Effector memory CD4-positive, alpha-beta T cell (primary cell): ENCODE measurements around the gene HMOX2.

Source experiments
- DNase-seq, 3 donors: peaks; one replicate each; pipeline ENCODE4 v3.0.0-alpha.2; 2020
- H3K27ac ChIP-seq: 2 replicates; pipeline ENCODE4 v1.7.0; 2013; ENCODE audit warnings: mild to moderate bottlenecking, low read length, moderate library complexity; ENCODE audit not compliant: insufficient read depth, poor library complexity, severe bottlenecking
- H3K27me3 ChIP-seq: replicated peaks from 2 replicates; pipeline ENCODE4 v1.7.0; 2013; ENCODE audit warnings: mild to moderate bottlenecking, low read length; ENCODE audit not compliant: insufficient read depth, control insufficient read depth, poor library complexity, severe bottlenecking
- H3K36me3 ChIP-seq: 2 replicates; pipeline ENCODE4 v1.7.0; 2013; ENCODE audit warnings: mild to moderate bottlenecking, low read length, moderate library complexity; ENCODE audit not compliant: control insufficient read depth, insufficient read depth
- H3K4me1 ChIP-seq: 2 replicates; pipeline ENCODE4 v1.7.0; 2013; ENCODE audit warnings: low read length, mild to moderate bottlenecking; ENCODE audit not compliant: control insufficient read depth, insufficient read depth, poor library complexity, severe bottlenecking
- H3K4me3 ChIP-seq: 2 replicates; pipeline ENCODE4 v1.7.0; 2013; ENCODE audit warnings: low read length, low read depth, mild to moderate bottlenecking; ENCODE audit not compliant: insufficient read depth, poor library complexity, severe bottlenecking
- H3K9me3 ChIP-seq: 2 replicates; pipeline ENCODE4 v1.7.0; 2013; ENCODE audit warnings: mild to moderate bottlenecking, low read length, moderate library complexity; ENCODE audit not compliant: control insufficient read depth

HMOX2 gene

GRCh38 chr16:4498546-4499195 is 22.5 kb downstream of the HMOX2 start:
- DNase-seq = no peak
- Histone ChIP-seq H3K36me3 (peaks cover 3% of the 10 kb centered on the region), H3K4me3 (no peak overlapping the region), H3K27me3 (no peaks in the 10 kb centered on the region), H3K4me1 (peaks cover 42% of the 10 kb centered on the region), H3K9me3 (no peaks in the 10 kb centered on the region), H3K27ac (no peak overlapping the region)

GRCh38 chr16:4499196-4499555 is 23.0 kb downstream of the HMOX2 start:
- H3K27ac ChIP-seq = no peak overlapping the region

GRCh38 chr16:4500272-4500671 is 24.1 kb downstream of the HMOX2 start:
- no peak for DNase-seq
- Histone ChIP-seq H3K27me3 (no peaks in the 10 kb centered on the region), H3K27ac (peak overlapping the region; percentile 15), H3K4me3 (no peak overlapping the region), H3K4me1 (peaks cover 57% of the 10 kb centered on the region), H3K9me3 (no peaks in the 10 kb centered on the region), H3K36me3 (peaks cover 3% of the 10 kb centered on the region)

More at GRCh38 chr16:4499196-4499555, 23.0 kb downstream of the HMOX2 start:
- H3K27me3 ChIP-seq = no peaks in the 10 kb centered on the region
- peaks cover 47% of the 10 kb centered on the region for H3K4me1 ChIP-seq
- H3K4me3 ChIP-seq = no peak overlapping the region
- DNase-seq = no peak
- no peaks in the 10 kb centered on the region for H3K9me3 ChIP-seq
- H3K36me3 ChIP-seq = peaks cover 3% of the 10 kb centered on the region

DNA sequence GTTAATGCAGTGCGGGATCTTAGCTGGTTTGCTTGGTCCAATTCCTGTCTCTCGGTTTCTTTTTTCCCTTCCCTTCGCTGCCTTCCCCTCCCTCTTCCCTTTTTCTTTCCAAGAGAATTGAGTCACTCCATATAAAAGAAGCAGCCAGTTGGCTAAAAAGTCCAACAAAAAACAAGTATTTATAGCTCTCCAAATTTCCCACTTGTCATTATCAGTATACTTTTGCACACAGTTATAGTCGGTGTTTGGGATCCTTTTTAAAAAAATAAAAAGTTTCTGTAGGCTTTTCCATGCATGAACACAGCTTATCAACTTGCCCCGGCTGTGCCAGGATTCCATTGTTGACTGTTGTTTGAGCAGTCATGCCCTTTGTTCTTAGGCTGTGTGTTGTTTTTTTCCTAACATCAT is 24.9 kb downstream of the HMOX2 start:
- no peak overlapping the region for H3K27ac ChIP-seq
- no peaks in the 10 kb centered on the region for H3K9me3 ChIP-seq
- H3K4me1 ChIP-seq = peaks cover 61% of the 10 kb centered on the region
- H3K27me3 ChIP-seq = no peaks in the 10 kb centered on the region
- H3K4me3 ChIP-seq = no peak overlapping the region
- peaks cover 3% of the 10 kb centered on the region for H3K36me3 ChIP-seq
- DNase-seq = no peak

GRCh38 chr16:4505356-4506147 is 29.4 kb downstream of the HMOX2 start:
- Histone ChIP-seq H3K4me1 (peaks cover 58% of the 10 kb centered on the region), H3K27me3 (no peaks in the 10 kb centered on the region), H3K27ac (peak overlapping the region; percentile 85), H3K9me3 (no peaks in the 10 kb centered on the region), H3K36me3 (peaks cover 38% of the 10 kb centered on the region), H3K4me3 (peak overlapping the region; percentile 23)
- DNase-seq = peak; percentile 56 to 76 (median 62)

DNA sequence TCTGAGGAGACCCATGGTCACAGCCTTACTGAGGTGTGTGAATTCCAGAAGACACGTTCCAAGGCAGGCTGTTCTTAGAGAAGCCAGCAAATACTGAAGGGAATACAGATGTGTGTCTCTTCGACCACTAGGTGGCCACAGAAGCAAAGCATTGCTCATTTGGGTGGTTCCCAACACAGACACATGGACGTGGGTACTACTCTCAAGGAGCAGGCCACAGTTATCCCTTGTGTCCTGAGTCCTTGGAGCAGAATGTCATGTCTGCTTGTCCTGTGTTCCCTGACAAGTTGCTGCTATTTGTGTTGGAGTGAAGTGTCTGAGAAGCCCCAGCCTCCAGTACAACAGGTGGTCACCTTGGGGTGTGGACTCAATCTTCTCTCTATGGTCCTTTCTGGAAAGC is 30.3 kb downstream of the HMOX2 start:
- peaks cover 47% of the 10 kb centered on the region for H3K36me3 ChIP-seq
- peak overlapping the region; percentile 23 for H3K4me3 ChIP-seq
- peak overlapping the region; percentile 85 for H3K27ac ChIP-seq
- H3K27me3 ChIP-seq = no peaks in the 10 kb centered on the region
- peaks cover 51% of the 10 kb centered on the region for H3K4me1 ChIP-seq
- peak; percentile 29 to 51 (median 32) for DNase-seq
- H3K9me3 ChIP-seq = no peaks in the 10 kb centered on the region

- Histone ChIP-seq H3K9me3 (no peaks in the 10 kb centered on the region), H3K27ac (no peak overlapping the region), H3K4me1 (peaks cover 39% of the 10 kb centered on the region), H3K36me3 (peaks cover 60% of the 10 kb centered on the region), H3K4me3 (no peak overlapping the region), H3K27me3 (no peaks in the 10 kb centered on the region)
- no peak for DNase-seq
These were observed 31.6 kb downstream of the HMOX2 start for GRCh38 chr16:4507588-4508345.

- no peaks in the 10 kb centered on the region for H3K27me3 ChIP-seq
- peaks cover 66% of the 10 kb centered on the region for H3K36me3 ChIP-seq
- no peak overlapping the region for H3K4me3 ChIP-seq
- no peaks in the 10 kb centered on the region for H3K9me3 ChIP-seq
- H3K4me1 ChIP-seq = peaks cover 32% of the 10 kb centered on the region
- DNase-seq = no peak
- no peak overlapping the region for H3K27ac ChIP-seq
These were observed 32.6 kb downstream of the HMOX2 start for GRCh38 chr16:4508806-4509205.

DNA sequence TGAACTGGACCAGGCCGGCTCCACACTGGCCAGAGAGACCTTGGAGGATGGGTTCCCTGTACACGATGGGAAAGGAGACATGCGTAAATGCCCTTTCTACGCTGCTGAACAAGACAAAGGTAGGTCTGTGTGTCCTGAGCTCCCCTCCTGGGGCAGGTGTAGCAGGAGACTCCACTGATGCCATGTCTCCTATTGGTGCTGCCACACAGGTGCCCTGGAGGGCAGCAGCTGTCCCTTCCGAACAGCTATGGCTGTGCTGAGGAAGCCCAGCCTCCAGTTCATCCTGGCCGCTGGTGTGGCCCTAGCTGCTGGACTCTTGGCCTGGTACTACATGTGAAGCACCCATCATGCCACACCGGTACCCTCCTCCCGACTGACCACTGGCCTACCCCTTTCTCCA is 33.2 kb downstream of the HMOX2 start:
- Histone ChIP-seq H3K4me3 (no peak overlapping the region), H3K27ac (no peak overlapping the region), H3K36me3 (peaks cover 66% of the 10 kb centered on the region), H3K4me1 (peaks cover 33% of the 10 kb centered on the region), H3K9me3 (no peaks in the 10 kb centered on the region), H3K27me3 (no peaks in the 10 kb centered on the region)
- no peak for DNase-seq

DNA sequence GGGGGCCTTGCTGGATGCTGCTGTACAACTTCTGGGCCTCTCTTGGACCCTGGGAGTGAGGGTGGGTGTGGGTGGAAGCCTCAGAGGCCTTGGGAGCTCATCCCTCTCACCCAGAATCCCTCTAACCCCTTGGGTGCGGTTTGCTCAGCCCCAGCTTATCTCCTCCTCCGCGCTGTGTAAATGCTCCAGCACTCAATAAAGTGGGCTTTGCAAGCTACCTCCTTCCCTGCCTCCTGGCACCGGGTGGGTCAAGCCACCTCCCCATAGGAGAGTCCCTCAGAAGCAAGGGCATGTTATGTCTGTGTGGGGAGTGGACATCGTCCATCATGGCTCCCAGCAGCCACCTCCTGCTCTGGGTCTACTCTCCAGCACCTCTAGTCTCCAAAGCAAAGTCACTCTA is 33.9 kb downstream of the HMOX2 start:
- no peak for DNase-seq
- Histone ChIP-seq H3K4me3 (no peak overlapping the region), H3K36me3 (peaks cover 66% of the 10 kb centered on the region), H3K4me1 (peaks cover 33% of the 10 kb centered on the region), H3K27ac (no peak overlapping the region), H3K9me3 (no peaks in the 10 kb centered on the region), H3K27me3 (no peaks in the 10 kb centered on the region)
